GM13977 (cell line): ENCODE results near the gene FAM118B.

Experiments
- DNase-seq: peaks from one replicate; pipeline ENCODE4 v3.0.0; 2012; ENCODE audit warnings: low spot score
- in situ Hi-C: fragments of 300-500 bp; cut with MboI; formaldehyde crosslinking; loops from one replicate; pipeline ENCODE4 v1.12.0; 2022; ENCODE audit warnings: low sequenced_read_pairs, low pct_unique_long_range_greater_than_20kb, mixed read lengths, inconsistent platforms; ENCODE audit not compliant: unreplicated experiment
- TF ChIP-seq, protein P1 (sequence below): IDR thresholded peaks from 2 replicates; pipeline ENCODE4 v1.5.1; 2012; ENCODE audit warnings: mild to moderate bottlenecking, control low read depth; ENCODE audit not compliant: insufficient read depth; ENCODE audit errors: extremely low read depth, missing control alignments

The FAM118B gene

GRCh38 chr11:126311401-126312291 is 100.1 kb downstream of the FAM118B start:
- DNase-seq = peak; percentile 63
- TF ChIP-seq, protein P1, sequence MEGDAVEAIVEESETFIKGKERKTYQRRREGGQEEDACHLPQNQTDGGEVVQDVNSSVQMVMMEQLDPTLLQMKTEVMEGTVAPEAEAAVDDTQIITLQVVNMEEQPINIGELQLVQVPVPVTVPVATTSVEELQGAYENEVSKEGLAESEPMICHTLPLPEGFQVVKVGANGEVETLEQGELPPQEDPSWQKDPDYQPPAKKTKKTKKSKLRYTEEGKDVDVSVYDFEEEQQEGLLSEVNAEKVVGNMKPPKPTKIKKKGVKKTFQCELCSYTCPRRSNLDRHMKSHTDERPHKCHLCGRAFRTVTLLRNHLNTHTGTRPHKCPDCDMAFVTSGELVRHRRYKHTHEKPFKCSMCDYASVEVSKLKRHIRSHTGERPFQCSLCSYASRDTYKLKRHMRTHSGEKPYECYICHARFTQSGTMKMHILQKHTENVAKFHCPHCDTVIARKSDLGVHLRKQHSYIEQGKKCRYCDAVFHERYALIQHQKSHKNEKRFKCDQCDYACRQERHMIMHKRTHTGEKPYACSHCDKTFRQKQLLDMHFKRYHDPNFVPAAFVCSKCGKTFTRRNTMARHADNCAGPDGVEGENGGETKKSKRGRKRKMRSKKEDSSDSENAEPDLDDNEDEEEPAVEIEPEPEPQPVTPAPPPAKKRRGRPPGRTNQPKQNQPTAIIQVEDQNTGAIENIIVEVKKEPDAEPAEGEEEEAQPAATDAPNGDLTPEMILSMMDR = no peak
- in situ Hi-C loops = no loop called here
